Cerebellar nuclear complex (tissue), 1 donor: ENCODE data around the gene NOX3.
"Not testable (repeated sequence)": the region's sequence is repeated elsewhere in the genome, so short reads cannot be mapped to it uniquely, and the experiment has no call there.

Source experiments
- DNase-seq, 2 experiments: peaks; one replicate each; lab custom pipeline; 2025; lab: John Stamatoyannopoulos, UW

The NOX3 gene

DNA sequence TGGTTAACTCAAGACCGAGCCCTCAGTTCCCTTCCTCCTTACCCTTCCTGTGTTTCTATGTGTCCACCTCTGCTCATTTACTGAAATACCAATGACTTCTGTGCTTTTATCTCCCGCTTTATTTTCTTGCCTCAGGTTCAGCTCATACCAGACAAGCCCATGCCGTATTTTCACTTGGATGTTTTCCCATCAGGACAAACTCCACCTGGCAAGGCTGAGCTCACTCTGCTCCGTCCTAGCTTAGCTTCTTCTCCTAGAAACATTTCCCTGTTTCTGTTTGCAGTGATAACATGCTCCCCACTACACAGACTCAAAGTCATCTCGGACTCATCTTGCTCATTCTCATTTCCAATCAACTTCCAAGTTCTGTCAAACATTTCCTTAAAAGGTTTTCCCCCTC lies 84.4 kb downstream of the NOX3 start:
- DNase-seq: no peak

DNA sequence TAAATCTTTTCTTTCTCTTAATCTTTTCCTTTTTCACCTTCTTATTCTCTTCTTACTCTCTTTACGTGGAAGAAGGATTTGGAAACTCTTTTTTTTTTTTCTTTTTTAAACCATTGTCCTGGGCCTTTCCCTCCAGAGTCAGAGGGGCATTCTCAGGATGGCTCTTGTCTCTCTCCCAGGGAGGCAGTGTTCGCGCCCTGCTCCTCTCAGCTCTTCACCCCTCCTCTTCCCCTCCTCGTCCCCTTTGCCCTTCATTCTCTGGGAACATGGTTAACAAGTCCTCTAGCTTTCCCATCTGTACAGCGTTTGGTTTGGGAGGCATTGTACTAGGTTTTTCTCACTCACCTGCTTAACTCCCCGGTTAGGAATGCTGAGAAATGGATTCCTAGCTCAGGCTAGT lies 89.3 kb downstream of the NOX3 start:
- DNase-seq: no peak

GRCh38 chr6:155364844-155365437 lies 90.7 kb downstream of the NOX3 start:
- no peak for DNase-seq

- DNase-seq: not testable (repeated sequence)
These were observed 91.6 kb downstream of the NOX3 start for GRCh38 chr6:155364021-155364420.

DNA sequence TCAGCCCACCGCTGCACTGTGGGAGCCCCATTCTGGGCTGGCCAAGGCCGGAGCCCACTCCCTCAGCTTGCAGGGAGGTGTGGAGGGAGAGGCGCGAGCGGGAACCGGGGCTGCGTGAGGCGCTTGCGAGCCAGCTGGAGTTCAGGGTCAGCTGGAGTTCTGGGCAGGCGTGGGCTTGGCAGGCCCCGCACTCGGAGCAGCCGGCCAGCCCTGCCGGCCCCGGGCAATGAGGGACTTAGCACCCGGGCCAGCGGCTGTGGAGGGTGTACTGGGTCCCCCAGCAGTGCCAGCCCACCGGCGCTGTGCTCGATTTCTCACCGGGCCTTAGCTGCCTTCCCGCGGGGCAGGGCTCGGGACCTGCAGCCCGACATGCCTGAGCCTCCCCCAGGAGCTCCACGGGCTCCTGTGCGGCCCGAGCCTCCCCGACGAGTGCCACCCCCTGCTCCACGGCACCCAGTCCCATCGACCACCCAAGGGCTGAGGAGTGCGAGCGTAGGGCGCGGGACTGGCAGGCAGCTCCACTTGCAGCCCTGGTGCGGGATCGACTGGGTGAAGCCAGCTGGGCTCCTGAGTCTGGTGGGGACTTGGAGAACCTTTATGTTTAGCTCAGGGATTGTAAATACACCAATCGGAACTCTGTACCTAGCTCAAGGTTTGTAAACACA lies 92.5 kb downstream of the NOX3 start:
- not testable (repeated sequence) for DNase-seq

GRCh38 chr6:155354167-155354566 lies 101.5 kb downstream of the NOX3 start:
- no peak for DNase-seq

GRCh38 chr6:155352811-155353210 lies 102.8 kb downstream of the NOX3 start:
- DNase-seq: no peak

DNA sequence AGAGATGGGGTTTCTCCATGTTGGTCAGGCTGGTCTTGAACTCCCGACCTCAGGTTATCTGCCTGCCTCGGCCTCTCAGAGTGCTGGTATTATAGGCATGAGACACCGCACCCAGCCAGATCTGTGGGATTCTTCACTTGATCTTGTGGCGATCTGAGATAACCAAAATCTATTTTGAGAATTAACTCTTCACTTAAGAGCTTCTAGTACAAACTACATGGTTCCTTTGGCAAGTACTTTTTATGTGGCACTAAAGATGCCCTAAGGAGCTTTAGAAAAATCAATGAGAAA lies 103.6 kb downstream of the NOX3 start:
- DNase-seq: no peak

DNA sequence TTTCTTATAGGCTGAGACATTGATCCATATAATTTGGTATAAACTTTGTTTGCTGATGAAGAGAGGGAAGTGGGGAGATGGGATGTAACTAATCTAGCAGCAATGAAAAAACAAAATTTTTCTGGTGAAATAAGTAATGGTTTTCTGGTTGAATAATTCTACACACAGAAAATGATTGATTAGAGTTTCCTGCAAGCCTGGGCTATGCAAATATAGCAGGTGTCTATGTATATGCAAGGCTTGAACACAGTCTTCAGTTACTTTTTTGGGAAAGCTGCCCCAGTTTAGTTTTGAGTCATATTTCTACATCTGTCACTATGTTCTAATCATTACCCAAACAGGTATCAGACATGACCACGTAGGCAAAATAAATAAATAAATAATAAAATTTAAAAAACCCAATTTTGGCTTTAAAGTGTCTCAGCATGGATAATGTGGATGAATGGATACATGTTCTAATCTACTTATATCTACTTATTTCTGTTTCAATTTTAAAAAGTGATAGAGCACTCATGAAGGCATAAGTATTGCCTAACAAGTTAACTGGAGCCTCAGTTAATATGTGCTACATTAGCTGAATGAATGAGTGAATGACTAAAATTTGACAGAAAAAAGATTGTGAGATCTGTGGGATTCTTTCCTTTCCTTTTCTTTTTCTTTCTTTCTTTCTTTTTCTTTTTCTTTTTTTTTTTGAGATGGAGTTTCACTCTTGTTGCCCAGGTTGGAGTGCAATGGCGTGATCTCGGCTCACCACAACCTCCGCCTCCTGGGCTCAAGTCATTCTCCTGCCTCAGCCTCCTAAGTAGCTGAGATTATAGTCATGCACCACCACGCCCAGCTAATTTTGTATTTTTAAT lies 104.1 kb downstream of the NOX3 start:
- no peak for DNase-seq

GRCh38 chr6:155349956-155350355 lies 105.7 kb downstream of the NOX3 start:
- DNase-seq: no peak

DNA sequence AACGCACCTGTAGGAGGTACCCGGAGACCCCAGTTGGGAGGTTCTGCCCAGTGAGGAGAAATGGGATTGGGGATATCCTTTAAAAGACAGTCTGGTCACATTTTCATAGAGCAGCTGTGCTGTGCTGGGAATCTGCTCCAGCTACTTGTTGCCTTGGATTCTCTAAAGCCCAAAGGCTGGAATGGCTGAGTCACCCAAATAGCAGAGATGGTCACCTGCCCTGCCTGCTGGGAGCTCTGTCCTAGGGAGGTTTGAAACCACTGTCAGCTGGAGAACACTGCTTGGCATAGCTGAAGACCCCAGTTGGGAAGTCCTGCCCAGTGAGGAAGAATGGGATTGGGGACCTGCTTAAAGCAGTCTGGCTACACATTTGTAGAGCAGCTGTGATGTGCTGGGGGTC lies 106.5 kb downstream of the NOX3 start:
- no peak for DNase-seq

- no peak for DNase-seq
These were observed 107.8 kb downstream of the NOX3 start for GRCh38 chr6:155347800-155348199.

GRCh38 chr6:155346957-155347356 lies 108.7 kb downstream of the NOX3 start:
- DNase-seq: no peak
